ENCODE measurements around the gene FAM131B.

DNA sequence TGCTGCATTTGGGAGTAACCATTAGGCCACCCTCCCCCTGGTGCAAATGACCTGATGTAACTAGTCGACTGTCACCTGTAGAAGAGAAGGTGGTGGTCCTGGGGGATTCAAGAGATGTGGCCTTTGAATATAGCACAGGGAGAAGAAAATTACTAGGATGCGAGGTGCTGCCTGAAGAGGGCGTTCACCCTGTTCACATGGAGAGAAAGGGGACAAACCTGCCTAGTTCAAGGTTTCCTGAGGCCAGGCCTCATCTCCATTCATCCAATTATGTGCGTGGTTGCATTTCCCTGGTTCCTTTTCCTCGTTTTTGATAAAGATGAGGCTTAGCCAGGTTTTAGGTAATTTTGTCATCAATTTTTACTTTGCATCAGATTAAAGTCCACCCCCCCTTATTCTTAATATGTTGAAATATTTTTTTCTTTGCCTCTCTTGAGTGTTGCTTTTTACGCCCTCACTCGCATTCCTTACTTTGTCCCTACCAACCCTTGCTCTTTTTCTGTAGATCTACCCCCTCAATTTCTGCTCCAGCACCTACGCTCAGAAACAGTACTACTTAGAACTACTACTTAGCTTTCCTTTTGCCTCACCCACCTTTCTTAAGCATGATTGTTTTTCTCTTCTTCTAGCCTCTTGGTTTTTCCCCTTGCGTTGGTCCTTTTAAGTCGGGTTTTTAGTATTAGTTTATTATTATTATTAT is 32.9 kb downstream of the FAM131B start:
- TF ChIP-seq CTCF (CRISPR knock-in tag; IDR thresholded peaks at IDR 0.05) (no peak), ZNF124 (CRISPR knock-in tag; IDR thresholded peaks at IDR 0.05) (no peak), JUN (CRISPR knock-in tag; IDR thresholded peaks at IDR 0.05) (no peak), EHMT2 (IDR thresholded peaks at IDR 0.05; ENCODE audit: borderline replicate concordance, low read depth, low read length) (no peak), HMGXB3 (CRISPR knock-in tag; IDR thresholded peaks at IDR 0.05; ENCODE audit: borderline replicate concordance) (no peak), HNRNPLL (IDR thresholded peaks at IDR 0.05; ENCODE audit: low read depth, low read length, poor library complexity, severe bottlenecking) (no peak), EZH2 (conservative IDR thresholded peaks at IDR 0.05; ENCODE audit: low read depth, low read length) (no peak), HOXA9 (CRISPR knock-in tag; IDR thresholded peaks at IDR 0.05; ENCODE audit: borderline replicate concordance) (no peak), ZFP36 (IDR thresholded peaks at IDR 0.05; ENCODE audit: borderline replicate concordance, low read depth, low read length, partially characterized antibody) (no peak), SMAD3 (CRISPR knock-in tag; IDR thresholded peaks at IDR 0.05) (no peak), ZNF317 (CRISPR knock-in tag; IDR thresholded peaks at IDR 0.05) (no peak), ZNF770 (CRISPR knock-in tag; IDR thresholded peaks at IDR 0.05) (no peak)

Measured in HepG2 (cell line).